PC-9 (cell line): ENCODE results near the gene KIF16B. TPM values are rescaled to one million over a fixed set of nuclear protein-coding genes. Genes with fewer than 3 reads are reported as not detected.

Experiments
- BruUV-seq: library from RNA; stranded (reverse); fragments of 400-500 nt; replicated peaks from 2 replicates; lab custom pipeline; 2021; lab: Mats Ljungman, UMichigan
- CTCF ChIA-PET: fragments of 300-600 bp; sonication (Branson Sonifier 250); formaldehyde crosslinking; loops from one replicate; lab custom pipeline; 2022; ENCODE audit warnings: antibody characterized with exemption; lab: Charles Lee
- POLR2A ChIA-PET: fragments of 300-600 bp; sonication (Branson Sonifier 250); formaldehyde crosslinking; loops from one replicate; lab custom pipeline; 2022; ENCODE audit warnings: antibody characterized with exemption; ENCODE audit not compliant: unreplicated experiment; lab: Charles Lee
- DNase-seq, 2 experiments: peaks; one replicate each; pipeline versions ENCODE4 v3.0.0 to v3.0.0-alpha.2; 2015 to 2022; ENCODE audit warnings: mixed read lengths in 1 of 2
- H2AFZ ChIP-seq: fragments of 200-600 bp; sonication (generic); 2 replicates; pipeline ENCODE4 v1.8.1; 2017; ENCODE audit warnings: antibody characterized with exemption
- H3F3A ChIP-seq: fragments of 200-600 bp; sonication (generic); 2 replicates; pipeline ENCODE4 v1.8.1; 2017; ENCODE audit warnings: antibody characterized with exemption, mild to moderate bottlenecking, low read depth; ENCODE audit not compliant: insufficient read depth
- H3K27ac ChIP-seq: fragments of 200-600 bp; sonication (generic); 2 replicates; pipeline ENCODE4 v1.6.1; 2016; ENCODE audit warnings: mixed run types
- H3K27me3 ChIP-seq: fragments of 200-600 bp; sonication (generic); 2 replicates; pipeline ENCODE4 v1.6.1; 2016; ENCODE audit warnings: low read depth, mixed run types; ENCODE audit not compliant: insufficient read depth
- H3K36me3 ChIP-seq: fragments of 200-600 bp; sonication (generic); 2 replicates; pipeline ENCODE4 v1.6.1; 2016; ENCODE audit warnings: low read depth, mixed run types
- H3K4me1 ChIP-seq: fragments of 200-600 bp; sonication (generic); replicated peaks from 2 replicates; pipeline ENCODE4 v1.6.1; 2016; ENCODE audit warnings: mixed run types; ENCODE audit not compliant: insufficient read depth
- H3K4me2 ChIP-seq: fragments of 200-600 bp; sonication (generic); 2 replicates; pipeline ENCODE4 v1.6.1; 2017; ENCODE audit warnings: mixed run types
- H3K4me3 ChIP-seq: fragments of 200-600 bp; sonication (generic); 2 replicates; pipeline ENCODE4 v1.6.1; 2016; ENCODE audit warnings: mixed run types
- H3K79me2 ChIP-seq: fragments of 200-600 bp; sonication (generic); 2 replicates; pipeline ENCODE4 v1.6.1; 2017; ENCODE audit warnings: low read depth, mixed run types
- H3K9me2 ChIP-seq: fragments of 200-600 bp; sonication (generic); 2 replicates; pipeline ENCODE4 v1.8.1; 2017; ENCODE audit warnings: mild to moderate bottlenecking; ENCODE audit not compliant: insufficient read depth
- H3K9me3 ChIP-seq: fragments of 200-600 bp; sonication (generic); 2 replicates; pipeline ENCODE4 v1.8.1; 2016; ENCODE audit warnings: low read depth; ENCODE audit not compliant: insufficient read depth
- H4K20me1 ChIP-seq: fragments of 200-600 bp; sonication (generic); 2 replicates; pipeline ENCODE4 v1.8.1; 2017; ENCODE audit not compliant: insufficient read depth
- CTCF ChIP-seq: fragments of 200-600 bp; sonication (generic); conservative IDR thresholded peaks from 2 replicates; pipeline ENCODE4 v1.6.1; 2017; ENCODE audit warnings: mixed run types, antibody characterized with exemption, mild to moderate bottlenecking, moderate library complexity
- EZH2 ChIP-seq: fragments of 200-600 bp; sonication (generic); IDR thresholded peaks from 2 replicates; pipeline ENCODE4 v1.8.0; 2017; ENCODE audit warnings: antibody characterized with exemption, low read depth
- intact Hi-C: fragments of 100-400 bp; cut with micrococcal nuclease; formaldehyde crosslinking; loops from one replicate; pipeline ENCODE4 v1.10.0; 2022; ENCODE audit not compliant: unreplicated experiment
- total RNA-seq: library from RNA; stranded (reverse); gene quantifications from 2 replicates; pipeline ENCODE4 v1.2.3, GENCODE V29; 2021

The KIF16B gene
- total RNA-seq, 1 experiment from 2014 or later: 17.6 TPM

- Histone ChIP-seq H4K20me1 (no peaks in the 10 kb centered on the region), H3K4me2 (no peak overlapping the region), H3K9me3 (no peaks in the 10 kb centered on the region), H3K4me1 (peaks cover 31% of the 10 kb centered on the region), H3F3A (peaks cover 16% of the 10 kb centered on the region; the same call in 1 of the 2 replicates), H3K36me3 (no peaks in the 10 kb centered on the region), H2AFZ (no peak overlapping the region), H3K9me2 (no peaks in the 10 kb centered on the region), H3K4me3 (no peak overlapping the region), H3K27me3 (no peaks in the 10 kb centered on the region), H3K27ac (no peak overlapping the region), H3K79me2 (no peaks in the 10 kb centered on the region)
- DNase-seq: no peak
- POLR2A ChIA-PET: no interaction called here
- intact Hi-C loops: no loop called here
- no peak for TF ChIP-seq EZH2
- TF ChIP-seq CTCF: 0 out of 2 replicates have a peak, but pooled peaks have one; percentile 14
- no TSS peak for BruUV-seq
- CTCF ChIA-PET: no interaction called here
Measured at GRCh38 chr20:16404171-16404570, 169.1 kb downstream of the KIF16B start.

- POLR2A ChIA-PET: no interaction called here
Measured at GRCh38 chr20:16400234-16400633, 173.0 kb downstream of the KIF16B start.

GRCh38 chr20:16399801-16400200, 173.4 kb downstream of the KIF16B start:
- no peaks in the 10 kb centered on the region for H3K79me2 ChIP-seq
- no peak for DNase-seq
- H3K27ac ChIP-seq: no peak overlapping the region
- TF ChIP-seq CTCF: no peak
- no peak for TF ChIP-seq EZH2
- no peaks in the 10 kb centered on the region for H4K20me1 ChIP-seq
- H3K9me2 ChIP-seq: no peaks in the 10 kb centered on the region
- H3K27me3 ChIP-seq: no peaks in the 10 kb centered on the region
- H3K4me2 ChIP-seq: no peak overlapping the region
- CTCF ChIA-PET: no interaction called here
- H3K4me3 ChIP-seq: no peak overlapping the region
- no peaks in the 10 kb centered on the region for H3K9me3 ChIP-seq
- BruUV-seq: no TSS peak
- H3K4me1 ChIP-seq: no peaks in the 10 kb centered on the region
- POLR2A ChIA-PET: no interaction called here
- intact Hi-C loops: no loop called here
- H2AFZ ChIP-seq: no peak overlapping the region
- H3K36me3 ChIP-seq: no peaks in the 10 kb centered on the region
- no peaks in the 10 kb centered on the region for H3F3A ChIP-seq

More at GRCh38 chr20:16400234-16400633, 173.0 kb downstream of the KIF16B start:
- CTCF ChIA-PET: no interaction called here
- H3K27ac ChIP-seq: no peak overlapping the region
- no peaks in the 10 kb centered on the region for H3K4me1 ChIP-seq
- intact Hi-C loops: no loop called here
- H2AFZ ChIP-seq: no peak overlapping the region
- BruUV-seq: no TSS peak
- H3K79me2 ChIP-seq: no peaks in the 10 kb centered on the region
- H3K9me3 ChIP-seq: no peaks in the 10 kb centered on the region
- H3K36me3 ChIP-seq: no peaks in the 10 kb centered on the region
- H3F3A ChIP-seq: no peaks in the 10 kb centered on the region
- DNase-seq: no peak
- no peaks in the 10 kb centered on the region for H3K27me3 ChIP-seq
- no peaks in the 10 kb centered on the region for H4K20me1 ChIP-seq
- no peaks in the 10 kb centered on the region for H3K9me2 ChIP-seq
- TF ChIP-seq EZH2 (no peak), CTCF (no peak)
- H3K4me3 ChIP-seq: no peak overlapping the region
- H3K4me2 ChIP-seq: no peak overlapping the region
